ENCODE measurements around the gene SORCS3.

Gene SORCS3

DNA sequence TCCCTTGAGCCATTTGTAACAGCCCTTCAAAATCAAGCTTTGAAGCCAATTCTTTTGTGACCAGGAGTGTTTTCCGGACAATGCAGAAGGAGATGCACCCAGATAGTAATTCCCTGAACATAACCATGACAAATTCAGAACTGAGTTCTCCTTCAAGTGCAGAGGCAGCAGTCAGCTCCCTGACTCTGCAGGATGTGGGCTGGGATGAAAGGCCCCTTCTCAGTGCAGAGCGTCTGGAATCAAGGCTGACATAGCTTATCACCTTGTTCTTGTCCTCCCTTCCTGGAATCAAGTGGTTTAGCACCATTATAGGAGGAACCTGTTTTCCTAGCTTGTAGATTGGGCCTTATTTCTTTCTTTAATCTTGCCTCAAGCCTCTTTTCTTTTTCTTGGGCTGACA is 143.4 kb downstream of the SORCS3 start:
- TF ChIP-seq CTCF (IDR thresholded peaks at IDR 0.05) (no peak), ZFX (IDR thresholded peaks at IDR 0.05; ENCODE audit: borderline replicate concordance) (no peak)
- H3K27ac ChIP-seq: no peak overlapping the region

GRCh38 chr10:104791471-104791870 is 150.4 kb downstream of the SORCS3 start:
- TF ChIP-seq ZFX (IDR thresholded peaks at IDR 0.05; ENCODE audit: borderline replicate concordance): no peak
- no peak for TF ChIP-seq CTCF (IDR thresholded peaks at IDR 0.05)
- no peak overlapping the region for H3K27ac ChIP-seq

DNA sequence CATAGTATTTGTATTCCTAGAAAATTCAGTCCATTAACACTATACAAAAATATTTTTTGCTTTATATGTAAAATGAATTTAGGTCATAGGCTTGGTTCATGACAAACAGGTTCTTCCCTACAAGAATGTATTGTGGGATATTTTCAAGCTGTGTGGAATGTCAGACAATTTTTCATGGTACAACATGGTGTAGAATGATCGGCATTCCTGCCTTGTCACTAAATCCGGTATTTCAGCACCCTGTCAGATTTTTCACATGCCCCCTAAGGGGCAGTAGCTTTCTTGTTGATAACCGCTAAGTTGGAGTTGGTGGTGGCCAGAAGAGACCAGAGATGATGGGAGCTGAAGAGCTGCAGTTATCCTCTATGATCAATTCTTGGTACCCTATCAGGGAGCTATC is 154.3 kb downstream of the SORCS3 start:
- TF ChIP-seq CTCF (IDR thresholded peaks at IDR 0.05) (no peak), ZFX (IDR thresholded peaks at IDR 0.05; ENCODE audit: borderline replicate concordance) (no peak)
- H3K27ac ChIP-seq: no peak overlapping the region

- H3K27ac ChIP-seq: no peak overlapping the region
- TF ChIP-seq ZFX (IDR thresholded peaks at IDR 0.05; ENCODE audit: borderline replicate concordance) (no peak), CTCF (IDR thresholded peaks at IDR 0.05) (no peak)
Measured at GRCh38 chr10:104796823-104797222, 155.7 kb downstream of the SORCS3 start.

- no peak overlapping the region for H3K27ac ChIP-seq
- TF ChIP-seq CTCF (IDR thresholded peaks at IDR 0.05) (no peak), ZFX (IDR thresholded peaks at IDR 0.05; ENCODE audit: borderline replicate concordance) (no peak)
Measured at GRCh38 chr10:104802941-104803340, 161.9 kb downstream of the SORCS3 start.

GRCh38 chr10:104804880-104805279 is 163.8 kb downstream of the SORCS3 start:
- TF ChIP-seq CTCF (IDR thresholded peaks at IDR 0.05): no peak
- no peak for TF ChIP-seq ZFX (IDR thresholded peaks at IDR 0.05; ENCODE audit: borderline replicate concordance)
- no peak overlapping the region for H3K27ac ChIP-seq

GRCh38 chr10:104806801-104807200 is 165.7 kb downstream of the SORCS3 start:
- TF ChIP-seq CTCF (IDR thresholded peaks at IDR 0.05): no peak
- TF ChIP-seq ZFX (IDR thresholded peaks at IDR 0.05; ENCODE audit: borderline replicate concordance): no peak
- no peak overlapping the region for H3K27ac ChIP-seq
